GM21825 (cell line): Measurements from ENCODE around the gene SCARB2.

Experiments
- ATAC-seq: cut with Tn5 transposase; IDR thresholded peaks from one replicate; pipeline ENCODE4 v1.9.1; 2021; ENCODE audit warnings: mild to moderate bottlenecking, moderate library complexity; ENCODE audit not compliant: unreplicated experiment

Gene SCARB2

GRCh38 chr4:76232681-76233080, 19.1 kb upstream of the SCARB2 start:
- ATAC-seq, result no peak

- no peak for ATAC-seq
Measured at GRCh38 chr4:76226418-76226817, 12.8 kb upstream of the SCARB2 start.

- ATAC-seq, result no peak
Measured at GRCh38 chr4:76224171-76224570, 10.5 kb upstream of the SCARB2 start.

DNA sequence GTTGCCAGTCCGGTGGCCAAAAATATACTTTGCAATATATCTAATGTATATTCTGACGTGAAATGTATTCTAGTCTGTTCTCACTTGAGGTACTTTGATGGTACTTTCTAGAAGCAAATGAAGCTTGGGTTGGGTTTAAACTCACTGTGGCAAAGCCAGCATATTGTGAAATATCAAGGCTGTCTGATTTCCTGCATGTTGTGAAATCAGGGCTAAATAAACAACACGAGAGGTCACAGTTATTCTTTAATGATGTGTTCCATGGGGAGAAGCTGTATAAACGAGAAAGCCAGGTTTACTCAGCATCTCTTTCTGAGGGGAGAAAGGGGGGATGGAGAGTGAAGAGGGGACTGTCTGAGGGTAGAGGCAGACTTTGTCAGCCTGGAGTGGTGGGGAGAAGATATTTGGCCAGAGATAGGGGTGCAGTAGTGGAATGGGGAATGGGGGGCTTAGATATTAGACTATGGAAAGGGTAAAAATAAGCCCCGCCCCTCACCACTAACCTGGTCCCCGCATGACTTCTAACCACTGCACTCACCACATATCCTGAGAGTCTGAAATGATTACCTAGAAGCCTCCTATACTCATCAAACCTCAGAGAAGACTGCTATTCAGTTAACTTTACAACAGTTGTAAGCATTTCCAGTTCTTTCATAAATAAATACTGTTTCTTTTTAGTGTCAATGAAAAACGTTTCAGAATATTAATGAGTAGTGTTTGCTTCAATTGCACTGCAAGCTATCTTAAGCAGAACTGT, 5.9 kb upstream of the SCARB2 start:
- ATAC-seq, result no peak

DNA sequence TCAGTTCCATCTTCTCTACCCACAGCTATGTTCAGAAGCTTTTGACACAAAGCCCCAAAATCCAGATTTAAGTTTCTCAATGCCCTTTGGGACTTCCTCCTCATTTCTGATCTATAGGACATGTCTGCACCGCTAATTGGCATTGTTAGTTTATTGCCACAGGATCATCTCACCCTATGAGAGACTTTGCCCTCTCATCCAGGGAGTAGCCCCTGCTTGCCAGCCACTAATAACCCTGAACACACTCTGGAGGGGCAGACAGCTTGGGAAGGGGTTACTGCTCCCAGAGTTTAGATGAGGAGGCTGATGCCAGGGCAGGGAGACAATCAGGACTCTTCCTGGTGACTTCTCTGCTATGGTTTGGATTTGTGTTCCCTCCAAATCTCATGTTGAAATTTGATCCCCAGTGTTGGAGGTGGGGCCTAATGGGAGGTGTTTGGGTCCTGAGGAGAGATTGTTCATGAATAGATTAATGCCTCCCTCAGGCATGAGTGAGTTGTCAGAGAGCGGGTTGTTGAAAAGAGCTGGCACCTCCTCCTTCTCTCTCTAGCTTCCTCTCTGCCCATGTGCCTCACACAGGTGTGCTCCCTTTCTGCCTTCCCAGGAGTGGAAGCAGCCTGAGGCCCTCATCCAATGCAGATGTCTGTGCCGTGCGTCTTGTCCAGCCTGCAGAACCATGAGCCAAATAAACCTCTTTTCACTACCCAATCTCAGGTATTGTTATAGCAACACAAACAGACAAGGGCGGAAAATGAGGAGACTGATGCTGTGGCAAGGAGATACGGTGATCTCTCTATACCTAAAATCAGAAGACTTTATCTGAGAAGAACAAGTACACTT, 3.6 kb upstream of the SCARB2 start:
- ATAC-seq, result no peak

DNA sequence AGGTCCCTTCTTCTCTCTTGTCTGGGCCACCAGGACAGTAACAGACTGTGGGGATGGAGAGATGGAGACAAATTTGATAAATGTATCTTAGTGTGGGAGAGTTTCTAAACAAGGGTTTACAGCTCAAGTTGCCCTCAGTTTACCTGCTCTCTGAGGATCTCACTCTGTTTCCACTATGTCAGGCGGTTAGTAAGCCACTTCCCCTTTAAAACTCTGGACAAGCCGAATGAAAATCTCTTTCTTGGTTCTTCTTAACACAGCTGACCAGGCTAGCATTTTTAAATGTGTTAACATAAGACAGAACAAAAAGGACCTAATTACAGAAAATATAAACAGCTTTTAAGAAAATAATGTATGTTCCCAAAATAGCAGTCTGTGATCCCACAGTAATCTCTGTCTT, 2.9 kb upstream of the SCARB2 start:
- ATAC-seq, result no peak

DNA sequence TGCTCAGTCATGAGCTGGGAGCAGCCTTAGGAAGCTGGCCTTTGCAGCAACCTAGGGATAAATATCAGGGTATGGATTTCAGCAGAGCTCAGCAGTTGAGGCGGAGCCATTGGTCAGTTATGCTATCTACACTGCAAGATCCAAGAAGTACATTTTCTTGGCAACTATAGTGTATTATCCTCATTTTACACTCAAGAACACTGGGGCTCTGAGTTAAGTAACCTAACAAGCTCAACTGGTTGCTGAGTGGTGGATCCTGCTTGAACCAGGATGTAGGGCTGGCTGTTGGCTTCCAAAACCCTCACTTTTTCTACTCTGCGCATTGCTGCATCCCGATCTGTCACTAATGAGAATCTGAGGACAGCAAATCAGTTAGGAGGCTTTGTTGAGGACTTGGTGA, 1.5 kb upstream of the SCARB2 start:
- no peak for ATAC-seq

DNA sequence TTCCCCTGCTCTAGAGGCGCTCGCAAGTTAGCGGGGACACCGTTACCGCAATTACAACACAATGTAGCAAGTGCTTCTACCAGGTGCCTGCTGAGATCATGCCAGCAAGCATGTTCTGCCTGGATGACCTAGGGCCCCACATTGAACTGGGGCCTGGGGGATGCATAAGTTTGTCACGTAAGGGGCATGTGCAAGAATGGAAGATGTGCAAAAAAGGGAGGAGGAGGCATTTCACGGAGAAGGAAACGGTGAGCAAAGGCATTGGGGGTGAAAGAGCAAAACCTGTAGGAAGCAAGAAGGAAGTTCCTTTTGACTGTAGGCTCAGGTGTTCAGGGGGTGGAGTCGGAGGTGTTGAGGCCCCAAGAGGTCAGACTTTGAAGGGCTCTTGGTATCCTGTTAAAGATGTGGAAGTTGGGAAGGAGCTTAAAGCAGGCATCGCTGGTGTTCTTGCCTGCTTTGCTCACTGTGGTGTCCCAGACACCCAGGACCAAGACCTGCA, 602 bp upstream of the SCARB2 start:
- ATAC-seq, result no peak

DNA sequence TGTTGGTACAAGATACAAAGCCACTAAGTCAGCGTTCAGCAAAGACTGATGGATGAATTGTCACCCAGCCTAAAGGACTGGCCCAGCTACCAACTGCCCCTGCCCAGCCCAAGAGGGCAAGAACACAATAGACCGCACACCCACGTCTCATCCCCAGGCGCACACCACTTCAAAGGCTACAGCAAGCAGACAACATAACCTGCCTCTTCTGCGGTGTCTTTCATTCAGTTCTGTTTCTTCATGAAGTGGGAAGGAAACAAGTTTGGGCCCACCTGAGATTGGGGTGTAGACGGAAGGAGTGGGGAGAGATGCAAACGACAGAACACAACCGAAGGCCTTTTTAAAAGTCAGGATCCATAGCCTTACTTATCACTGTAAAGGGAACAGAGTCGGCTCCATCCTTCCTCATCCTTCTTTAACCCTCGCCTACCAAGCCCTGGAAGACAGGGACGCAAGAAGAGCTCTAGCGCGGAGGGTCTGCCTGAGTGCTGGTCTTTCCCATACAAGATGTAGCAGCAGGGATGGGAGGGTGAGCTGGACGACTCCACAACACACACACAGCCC, 691 bp downstream of the SCARB2 start:
- no peak for ATAC-seq

DNA sequence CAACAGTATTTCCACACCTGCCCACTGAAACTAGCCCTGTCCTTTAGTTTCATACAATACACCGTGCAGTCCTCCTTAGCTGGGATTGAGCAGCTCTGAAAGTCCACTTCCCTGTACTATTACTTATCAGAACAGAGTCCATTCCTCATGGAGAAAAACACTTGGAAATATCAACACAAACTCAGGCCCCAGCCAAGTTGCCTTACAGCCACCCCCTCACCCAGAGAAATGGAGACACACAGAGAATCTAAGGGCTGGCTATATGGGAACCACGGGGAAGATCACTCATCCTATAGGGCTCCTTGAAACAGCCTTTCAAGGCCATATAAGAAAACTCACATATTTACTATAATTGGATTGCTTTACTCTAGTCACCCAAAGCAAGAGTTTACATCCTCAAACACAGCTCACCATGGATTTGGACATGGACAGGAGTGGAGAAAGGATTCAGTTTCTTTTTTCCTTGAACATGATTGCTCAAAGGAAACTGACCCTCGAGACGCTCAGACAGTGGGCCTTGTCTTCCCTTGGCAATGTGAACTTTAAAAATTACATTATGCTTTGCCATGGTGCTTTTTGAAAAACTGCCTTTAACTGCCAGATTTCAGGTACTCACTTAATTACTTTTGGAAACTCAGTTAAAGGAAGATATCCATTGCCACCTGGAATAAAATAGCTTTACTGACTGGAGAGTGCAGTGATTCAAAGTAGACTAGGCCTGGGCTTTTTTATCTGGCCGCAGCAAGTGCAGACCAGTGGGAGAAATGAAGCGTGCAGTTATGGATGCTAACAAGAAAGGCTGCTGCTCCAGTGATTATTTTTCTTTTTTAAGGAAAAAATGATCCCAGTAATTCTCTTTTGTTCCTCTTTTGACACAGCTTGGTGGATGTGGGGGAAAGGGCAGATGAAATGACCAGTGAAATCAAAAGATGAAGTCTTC, 1.6 kb downstream of the SCARB2 start:
- ATAC-seq, result no peak

DNA sequence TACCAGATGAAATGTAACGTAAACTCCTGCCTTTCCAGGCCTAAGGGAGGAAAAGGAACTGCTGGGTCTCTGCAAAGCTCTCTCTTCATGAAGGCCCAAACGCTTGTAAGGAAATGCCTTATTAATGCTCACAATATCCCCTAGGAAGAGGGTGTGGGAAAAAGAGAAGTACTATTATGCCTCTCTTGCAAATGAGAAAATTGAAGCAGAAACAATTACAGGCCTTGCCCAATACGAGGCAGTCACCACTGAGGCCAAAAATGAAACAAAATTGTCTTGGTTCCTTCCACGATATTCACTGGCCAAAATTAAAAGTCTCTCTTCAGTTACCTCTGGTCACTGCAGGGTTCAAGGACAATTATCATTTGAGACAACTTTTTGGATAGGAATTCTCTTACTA, 3.2 kb downstream of the SCARB2 start:
- no peak for ATAC-seq

DNA sequence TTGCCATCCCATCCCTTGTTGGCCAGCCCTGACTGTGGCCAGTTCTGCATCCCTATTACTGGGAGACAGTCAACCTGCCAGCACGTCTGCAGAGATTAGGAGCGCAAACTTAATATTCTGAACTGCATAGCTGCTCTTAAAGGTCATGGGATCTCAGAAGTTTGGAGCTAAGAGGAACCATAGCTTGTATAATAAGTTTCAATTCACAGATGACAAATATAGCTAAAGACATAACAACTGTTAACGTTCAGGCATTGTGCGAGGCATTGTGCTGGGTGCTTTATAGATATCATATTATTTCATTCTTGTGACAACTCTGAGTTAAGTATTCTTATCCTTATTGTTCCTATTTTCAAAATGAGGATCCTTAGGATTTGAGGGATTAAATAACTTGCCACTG, 3.7 kb downstream of the SCARB2 start:
- no peak for ATAC-seq

- ATAC-seq, result no peak
Measured at GRCh38 chr4:76208005-76208765, 5.4 kb downstream of the SCARB2 start.

DNA sequence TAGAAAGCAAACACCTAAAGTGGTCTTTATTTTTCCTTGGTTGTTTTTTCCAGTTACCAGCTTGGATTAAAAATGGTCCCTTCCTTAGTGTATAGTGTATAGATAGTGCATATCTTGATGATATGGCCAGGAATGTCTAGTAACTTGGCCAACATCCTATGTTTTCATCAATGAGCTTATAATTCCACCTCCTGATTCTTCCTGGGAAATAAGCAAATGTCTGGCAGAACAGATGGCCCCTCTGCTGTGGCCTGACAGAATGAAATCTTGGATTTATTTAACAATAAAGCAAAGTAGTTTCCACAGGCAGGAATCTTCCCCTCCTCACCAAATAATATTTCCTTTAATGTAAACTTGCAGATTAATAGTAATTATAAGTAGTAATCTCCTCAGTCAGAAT, 6.1 kb downstream of the SCARB2 start:
- ATAC-seq, result no peak

DNA sequence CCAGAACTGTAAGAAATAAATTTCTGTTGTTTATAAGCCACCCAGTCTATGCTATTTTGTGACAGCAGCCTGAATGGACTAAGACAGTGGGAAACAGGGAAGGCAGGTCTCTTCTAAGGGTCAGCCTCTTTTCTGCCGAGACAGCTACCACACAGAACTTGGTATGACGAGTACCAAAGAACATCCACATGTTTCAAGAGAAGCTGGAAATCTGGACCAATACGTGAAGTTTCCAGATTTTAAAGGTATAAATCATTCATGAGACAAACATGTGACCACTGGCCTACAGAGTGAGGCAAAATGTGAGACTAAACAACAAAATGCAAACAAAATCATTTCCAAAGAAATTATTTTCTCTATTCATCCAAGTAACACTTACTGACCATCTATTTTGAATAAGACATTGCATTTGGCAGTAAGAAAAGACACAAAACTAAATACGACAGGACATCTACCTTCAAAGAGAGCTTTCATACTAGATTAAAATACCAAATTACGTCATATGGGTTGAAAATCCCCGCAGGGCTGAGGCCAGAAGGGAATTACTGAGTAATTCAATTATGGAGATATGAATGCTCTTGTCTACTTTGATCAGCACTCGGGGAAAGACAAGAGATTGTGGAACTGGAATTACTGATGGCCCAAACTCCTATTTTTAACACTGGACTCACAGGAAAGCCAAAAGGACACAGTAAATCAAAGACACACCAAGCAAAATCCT, 7.2 kb downstream of the SCARB2 start:
- no peak for ATAC-seq

- no peak for ATAC-seq
Measured at GRCh38 chr4:76205476-76205875, 8.1 kb downstream of the SCARB2 start.

- ATAC-seq, result no peak
Measured at GRCh38 chr4:76204936-76205335, 8.7 kb downstream of the SCARB2 start.

GRCh38 chr4:76203541-76203940, 10.1 kb downstream of the SCARB2 start:
- no peak for ATAC-seq

GRCh38 chr4:76201276-76201675, 12.3 kb downstream of the SCARB2 start:
- no peak for ATAC-seq
